Germinal center (tissue), 1 donor: ENCODE results near the gene SPEF1.

Source experiments
- DNase-seq: peaks from one replicate; pipeline ENCODE4 v3.0.0; 2012; ENCODE audit warnings: mixed read lengths, low spot score

The SPEF1 gene

GRCh38 chr20:3765171-3765882 lies 15.9 kb downstream of the SPEF1 start:
- no peak for DNase-seq

GRCh38 chr20:3764659-3765058 lies 16.6 kb downstream of the SPEF1 start:
- no peak for DNase-seq

GRCh38 chr20:3763671-3764601 lies 17.3 kb downstream of the SPEF1 start:
- DNase-seq = no peak

GRCh38 chr20:3760655-3761348 lies 20.4 kb downstream of the SPEF1 start:
- DNase-seq = no peak

- no peak for DNase-seq
Observed at GRCh38 chr20:3759884-3760283, 21.4 kb downstream of the SPEF1 start.

GRCh38 chr20:3759316-3759823 lies 21.9 kb downstream of the SPEF1 start:
- no peak for DNase-seq

- DNase-seq = no peak
Observed at GRCh38 chr20:3758566-3758965, 22.7 kb downstream of the SPEF1 start.

GRCh38 chr20:3757268-3757667 lies 24.0 kb downstream of the SPEF1 start:
- no peak for DNase-seq

GRCh38 chr20:3755814-3756480 lies 25.3 kb downstream of the SPEF1 start:
- no peak for DNase-seq

- DNase-seq = no peak
Observed at GRCh38 chr20:3755269-3755668, 26.0 kb downstream of the SPEF1 start.

GRCh38 chr20:3754276-3754630 lies 27.0 kb downstream of the SPEF1 start:
- no peak for DNase-seq

- no peak for DNase-seq
Observed at GRCh38 chr20:3753501-3754275, 27.6 kb downstream of the SPEF1 start.

- peak; percentile 78 for DNase-seq
Observed at GRCh38 chr20:3753098-3753497, 28.1 kb downstream of the SPEF1 start.

GRCh38 chr20:3752386-3752759 lies 28.9 kb downstream of the SPEF1 start:
- DNase-seq = no peak

- peak; percentile 45 for DNase-seq
Observed at GRCh38 chr20:3751675-3752385, 29.4 kb downstream of the SPEF1 start.

- DNase-seq = no peak
Observed at GRCh38 chr20:3751305-3751674, 30.0 kb downstream of the SPEF1 start.

GRCh38 chr20:3749689-3750531 lies 31.3 kb downstream of the SPEF1 start:
- peak; percentile 79 for DNase-seq

GRCh38 chr20:3749087-3749688 lies 32.1 kb downstream of the SPEF1 start:
- DNase-seq = no peak

- DNase-seq = no peak
Observed at GRCh38 chr20:3748073-3748472, 33.2 kb downstream of the SPEF1 start.
